Liver (tissue), 9 donors: ENCODE results near the gene KRIT1. TPM values are rescaled to one million over a fixed set of nuclear protein-coding genes. Genes with fewer than 3 reads are reported as not detected.

Experiments
- DNase-seq: peaks from one replicate; pipeline ENCODE4 v3.0.0-alpha.2; 2017; ENCODE audit warnings: low spot score
- H3K27ac ChIP-seq, 2 donors: one replicate each; pipeline ENCODE4 v1.7.0; 2013; ENCODE audit warnings: inconsistent platforms in 2 of 2, low read length in 2 of 2, control low read depth in 1 of 2, low read depth in 1 of 2, mild to moderate bottlenecking in 1 of 2
- H3K27me3 ChIP-seq, 4 donors: one replicate each; pipeline versions ENCODE4 v1.6.1 to v1.7.0; 2013; ENCODE audit warnings: low read length in 3 of 4, inconsistent platforms in 1 of 4, mild to moderate bottlenecking in 1 of 4, moderate library complexity in 1 of 4; ENCODE audit not compliant: control insufficient read depth in 4 of 4, insufficient read depth in 4 of 4
- H3K36me3 ChIP-seq, 4 donors: one replicate each; pipeline versions ENCODE4 v1.6.1 to v1.7.0; 2013; ENCODE audit warnings: low read length in 3 of 4, mild to moderate bottlenecking in 3 of 4, low read depth in 1 of 4, moderate library complexity in 1 of 4; ENCODE audit not compliant: control insufficient read depth in 4 of 4, insufficient read depth in 3 of 4
- H3K4me1 ChIP-seq, 4 donors: one replicate each; pipeline versions ENCODE4 v1.6.1 to v1.7.0; 2013; ENCODE audit warnings: low read length in 3 of 4, mild to moderate bottlenecking in 3 of 4, moderate library complexity in 1 of 4; ENCODE audit not compliant: control insufficient read depth in 4 of 4, insufficient read depth in 4 of 4
- H3K4me3 ChIP-seq, 3 donors: one replicate each; pipeline versions ENCODE4 v1.6.1 to v1.7.0; 2013; ENCODE audit warnings: low read length in 3 of 3, control low read depth in 1 of 3, low read depth in 1 of 3, mild to moderate bottlenecking in 1 of 3
- H3K9ac ChIP-seq, 2 donors: one replicate each; pipeline ENCODE4 v1.7.0; 2013; ENCODE audit warnings: low read length in 2 of 2, mild to moderate bottlenecking in 2 of 2, moderate library complexity in 2 of 2, control low read depth in 1 of 2, low read depth in 1 of 2
- H3K9me3 ChIP-seq, 4 donors: one replicate each; pipeline versions ENCODE4 v1.6.1 to v1.7.0; 2013; ENCODE audit warnings: low read length in 3 of 4; ENCODE audit not compliant: control insufficient read depth in 4 of 4
- CTCF ChIP-seq: fragments of 150-350 bp; IDR thresholded peaks from 2 replicates; pipeline ENCODE4 v1.5.1; 2017; ENCODE audit warnings: improper control_type of control experiment, low read depth, low read length; ENCODE audit not compliant: missing input control
- FOXA2 ChIP-seq: IDR thresholded peaks from 2 replicates; pipeline ENCODE4 v1.6.1; 2016; ENCODE audit warnings: antibody characterized with exemption
- GABPA ChIP-seq, 2 donors: IDR thresholded peaks in 1 of 2; conservative IDR thresholded peaks in 1 of 2; 2 replicates each; pipeline ENCODE4 v1.6.1; 2016; ENCODE audit warnings: antibody characterized with exemption in 2 of 2, mild to moderate bottlenecking in 1 of 2, moderate library complexity in 1 of 2
- MAX ChIP-seq: IDR thresholded peaks from 2 replicates; pipeline ENCODE4 v1.6.1; 2016; ENCODE audit warnings: antibody characterized with exemption
- RAD21 ChIP-seq, 2 donors: IDR thresholded peaks; 2 replicates each; pipeline ENCODE4 v1.6.1; 2016; ENCODE audit warnings: antibody characterized with exemption in 2 of 2, mild to moderate bottlenecking in 2 of 2
- YY1 ChIP-seq: IDR thresholded peaks from 2 replicates; pipeline ENCODE4 v1.6.1; 2016; ENCODE audit warnings: antibody characterized with exemption, mild to moderate bottlenecking
- WGBS: extraction: QIAGEN DNeasy Blood & Tissue Kit; methylation state at CpG from one replicate; pipeline ENCODE4 v1.1.7; 2013; 5-methylcytosine and 5-hydroxymethylcytosine counted together
- polyA plus RNA-seq, 2 donors: library from polyadenylated mRNA; stranded (reverse) in 1 of 2; unstranded in 1 of 2; fragments of 200-250 nt in 1 of 2; fragments of >200 nt in 1 of 2; fragmentation: Nextera tagmentation in 1 of 2; extraction: Ambion mirVana in 1 of 2; gene quantifications; one replicate each; pipeline versions ENCODE4 v1.2.1 to v1.2.3, GENCODE V29; 2013 to 2015
- total RNA-seq, 2 donors: library from RNA; depleted of rRNA; stranded (reverse); fragments of >200 nt; gene quantifications; one replicate each; pipeline ENCODE4 v1.2.3, GENCODE V29; 2014
- TF ChIP-seq, protein P1 (sequence below): IDR thresholded peaks from 2 replicates; pipeline ENCODE4 v1.6.1; 2016; ENCODE audit warnings: antibody characterized with exemption, mild to moderate bottlenecking
- donor health status: healthy.
- donor health status: healthy.
- donor health status: healthy.
- donor health status: healthy.
- donor health status: healthy.

The KRIT1 gene
- total and polyA plus RNA-seq, 4 donors = 8.0 to 48.4 (median 23.9) TPM

DNA sequence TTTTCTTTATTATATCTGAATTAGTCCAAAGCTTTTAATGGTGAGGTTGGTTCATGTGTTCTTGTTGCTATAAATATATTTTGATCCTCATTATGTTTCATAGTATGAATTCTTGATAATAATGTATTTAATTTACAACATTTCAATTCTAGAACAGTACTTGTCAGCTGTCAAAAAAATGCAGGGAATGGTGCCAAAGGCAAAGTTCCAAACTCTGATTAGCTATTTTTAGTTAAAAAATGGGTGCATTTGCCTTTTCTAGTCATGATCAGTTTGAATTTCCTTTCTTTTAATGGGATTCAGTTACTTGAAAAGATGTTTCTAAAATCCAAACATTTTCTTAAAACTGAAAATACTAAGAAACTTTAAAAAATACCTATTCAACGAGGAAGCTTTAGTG is 49.7 kb upstream of the KRIT1 start:
- no peaks in the 10 kb centered on the region for H3K9me3 ChIP-seq
- no peak for DNase-seq
- TF ChIP-seq YY1 = no peak
- no peak for TF ChIP-seq CTCF
- TF ChIP-seq, protein P1, sequence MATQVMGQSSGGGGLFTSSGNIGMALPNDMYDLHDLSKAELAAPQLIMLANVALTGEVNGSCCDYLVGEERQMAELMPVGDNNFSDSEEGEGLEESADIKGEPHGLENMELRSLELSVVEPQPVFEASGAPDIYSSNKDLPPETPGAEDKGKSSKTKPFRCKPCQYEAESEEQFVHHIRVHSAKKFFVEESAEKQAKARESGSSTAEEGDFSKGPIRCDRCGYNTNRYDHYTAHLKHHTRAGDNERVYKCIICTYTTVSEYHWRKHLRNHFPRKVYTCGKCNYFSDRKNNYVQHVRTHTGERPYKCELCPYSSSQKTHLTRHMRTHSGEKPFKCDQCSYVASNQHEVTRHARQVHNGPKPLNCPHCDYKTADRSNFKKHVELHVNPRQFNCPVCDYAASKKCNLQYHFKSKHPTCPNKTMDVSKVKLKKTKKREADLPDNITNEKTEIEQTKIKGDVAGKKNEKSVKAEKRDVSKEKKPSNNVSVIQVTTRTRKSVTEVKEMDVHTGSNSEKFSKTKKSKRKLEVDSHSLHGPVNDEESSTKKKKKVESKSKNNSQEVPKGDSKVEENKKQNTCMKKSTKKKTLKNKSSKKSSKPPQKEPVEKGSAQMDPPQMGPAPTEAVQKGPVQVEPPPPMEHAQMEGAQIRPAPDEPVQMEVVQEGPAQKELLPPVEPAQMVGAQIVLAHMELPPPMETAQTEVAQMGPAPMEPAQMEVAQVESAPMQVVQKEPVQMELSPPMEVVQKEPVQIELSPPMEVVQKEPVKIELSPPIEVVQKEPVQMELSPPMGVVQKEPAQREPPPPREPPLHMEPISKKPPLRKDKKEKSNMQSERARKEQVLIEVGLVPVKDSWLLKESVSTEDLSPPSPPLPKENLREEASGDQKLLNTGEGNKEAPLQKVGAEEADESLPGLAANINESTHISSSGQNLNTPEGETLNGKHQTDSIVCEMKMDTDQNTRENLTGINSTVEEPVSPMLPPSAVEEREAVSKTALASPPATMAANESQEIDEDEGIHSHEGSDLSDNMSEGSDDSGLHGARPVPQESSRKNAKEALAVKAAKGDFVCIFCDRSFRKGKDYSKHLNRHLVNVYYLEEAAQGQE = no peak
- H3K36me3 ChIP-seq = peaks cover 0 to 3% (median 0%) of the 10 kb centered on the region in 4 donors
- no peak overlapping the region for H3K27ac ChIP-seq
- H3K4me3 ChIP-seq = no peak overlapping the region
- 79% methylated on average over 1 of the region's 1 CpG for WGBS
- H3K9ac ChIP-seq = no peak overlapping the region
- no peaks in the 10 kb centered on the region for H3K27me3 ChIP-seq
- H3K4me1 ChIP-seq = peaks cover 0 to 18% (median 4%) of the 10 kb centered on the region in 4 donors

DNA sequence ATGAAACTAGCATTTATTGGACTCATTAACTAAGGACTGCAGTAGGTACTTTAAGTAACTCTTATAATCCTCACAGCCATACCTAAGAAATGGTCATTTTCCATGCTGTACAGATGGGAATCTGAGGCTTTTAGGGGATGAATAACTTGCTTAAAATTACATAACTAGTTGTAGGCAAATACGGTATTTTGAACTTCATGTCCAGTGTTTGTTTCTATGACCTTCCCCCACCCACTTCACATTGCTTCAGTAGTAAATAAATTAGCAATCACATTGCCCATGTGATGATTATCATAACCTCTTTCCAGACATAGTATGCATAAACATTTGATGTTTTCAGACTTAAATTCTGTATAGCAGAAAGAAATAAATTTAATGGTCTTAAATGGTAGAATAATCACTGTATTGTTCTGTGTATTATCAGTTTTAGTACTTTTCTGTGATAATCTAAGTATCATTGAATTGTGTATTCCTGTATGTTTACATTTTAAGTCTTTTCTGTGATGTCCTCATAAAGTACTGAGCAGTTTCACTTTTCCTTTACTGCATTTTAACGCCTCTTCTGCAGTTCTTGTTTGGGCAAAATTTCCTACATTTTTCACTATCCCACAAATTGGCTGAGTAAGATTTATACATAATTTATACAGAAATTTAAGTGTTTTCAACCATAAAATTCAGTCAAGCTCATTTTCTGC is 48.3 kb upstream of the KRIT1 start:
- Histone ChIP-seq H3K27ac (peak overlapping the region; percentile 40 to 44), H3K36me3 (peaks cover 0 to 3% (median 0%) of the 10 kb centered on the region in 4 donors), H3K27me3 (no peaks in the 10 kb centered on the region), H3K9ac (peak overlapping the region; percentile 36 to 59), H3K4me1 (peaks cover 0 to 18% (median 4%) of the 10 kb centered on the region in 4 donors), H3K9me3 (no peaks in the 10 kb centered on the region), H3K4me3 (peak overlapping the region; percentile 22 to 27 (median 23))
- no peak for TF ChIP-seq MAX
- TF ChIP-seq RAD21 (IDR thresholded peaks at IDR 0.05) = peak in 1 of 2 donors; percentile 4
- DNase-seq = no peak
- WGBS = 8% methylated on average over 2 of the region's 2 CpGs

DNA sequence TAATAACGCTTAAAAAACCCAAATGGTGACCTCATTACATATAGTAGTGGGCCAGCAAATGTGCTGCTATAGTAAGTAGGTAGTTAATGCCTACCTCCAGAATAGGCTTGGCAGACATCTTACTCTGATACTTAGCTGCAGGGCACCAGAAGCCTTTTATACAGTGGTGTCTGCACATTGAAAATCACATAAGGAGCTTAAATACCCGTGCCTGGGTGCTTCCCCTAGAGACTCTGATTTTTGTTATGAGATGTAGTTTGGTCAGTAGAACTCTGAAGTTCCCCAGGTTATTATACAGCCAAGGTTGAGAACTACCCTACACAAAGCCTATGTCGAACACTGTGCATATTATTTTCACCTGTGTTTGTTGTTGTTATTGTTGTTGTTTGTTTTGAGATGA is 47.3 kb upstream of the KRIT1 start:
- Histone ChIP-seq H3K36me3 (peaks cover 0 to 3% (median 0%) of the 10 kb centered on the region in 4 donors), H3K9me3 (no peaks in the 10 kb centered on the region), H3K27me3 (no peaks in the 10 kb centered on the region), H3K9ac (no peak overlapping the region), H3K4me1 (peaks cover 0 to 18% (median 4%) of the 10 kb centered on the region in 4 donors), H3K4me3 (no peak overlapping the region), H3K27ac (no peak overlapping the region)
- TF ChIP-seq GABPA (IDR thresholded peaks at IDR 0.05 in 1 of 2, conservative IDR thresholded peaks at IDR 0.05 in 1 of 2) = no peak
- no peak for TF ChIP-seq FOXA2
- DNase-seq = no peak
- whole genome bisulfite sequencing = 87% methylated on average over 3 of the region's 3 CpGs
